AG10803 (cell line): ENCODE results near the gene SYCP2.

ENCODE experiments used
- DNase-seq: peaks from one replicate; pipeline ENCODE4 v3.0.0; 2010; ENCODE audit warnings: low read depth
- H3K4me3 ChIP-seq: 2 replicates; pipeline ENCODE4 v1.5.1; 2011; ENCODE audit warnings: mild to moderate bottlenecking, low read length, control low read depth
- TF ChIP-seq, protein P1 (sequence below): conservative IDR thresholded peaks from 2 replicates; pipeline ENCODE4 v1.5.1; 2011; ENCODE audit warnings: mild to moderate bottlenecking, low read length, control low read depth, inconsistent platforms

SYCP2 gene

DNA sequence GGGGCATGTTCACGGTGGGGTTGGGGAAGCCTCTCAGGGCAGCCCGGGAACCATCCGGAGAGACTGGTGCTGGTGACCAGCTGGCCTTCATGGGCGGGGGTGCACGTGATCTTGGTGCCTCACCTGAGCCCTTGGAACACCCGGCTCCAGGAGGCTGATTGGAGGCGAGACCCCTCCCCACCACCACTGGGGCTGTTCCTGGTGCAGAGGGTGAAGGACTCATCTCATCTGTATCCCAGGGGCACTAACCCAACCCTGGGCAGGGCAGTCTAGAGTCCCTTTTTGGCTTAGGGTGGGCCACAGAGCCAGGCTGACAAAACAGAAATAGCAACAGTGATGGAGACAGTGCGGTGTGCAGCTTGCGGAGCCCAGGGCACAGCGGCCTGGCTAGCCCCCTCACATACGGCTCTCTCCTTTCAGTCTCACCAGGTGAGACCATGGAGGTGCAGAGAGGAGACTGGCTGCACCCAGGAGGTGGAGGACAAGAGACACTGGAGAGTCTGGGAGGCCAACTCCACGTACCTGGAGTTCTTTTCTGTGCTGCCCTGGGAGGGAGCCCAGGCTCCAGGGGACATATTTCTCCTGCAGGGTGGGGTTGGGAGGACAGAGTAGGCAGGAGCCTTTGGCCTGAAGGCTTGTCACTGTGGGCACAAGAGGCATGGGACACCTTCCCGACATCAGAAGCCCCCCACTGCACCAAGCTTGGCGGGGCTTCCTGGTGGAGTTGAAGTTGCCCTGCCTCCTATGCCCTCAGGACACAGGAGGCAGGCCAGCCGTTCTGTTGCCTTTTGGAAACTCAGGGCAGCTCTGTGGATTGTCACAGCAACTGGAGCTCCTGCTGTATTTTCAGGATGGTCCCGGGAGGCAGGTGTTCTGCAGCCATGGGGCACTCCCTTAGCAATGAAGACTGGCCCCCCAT lies 106.0 kb downstream of the SYCP2 start:
- TF ChIP-seq, protein P1, sequence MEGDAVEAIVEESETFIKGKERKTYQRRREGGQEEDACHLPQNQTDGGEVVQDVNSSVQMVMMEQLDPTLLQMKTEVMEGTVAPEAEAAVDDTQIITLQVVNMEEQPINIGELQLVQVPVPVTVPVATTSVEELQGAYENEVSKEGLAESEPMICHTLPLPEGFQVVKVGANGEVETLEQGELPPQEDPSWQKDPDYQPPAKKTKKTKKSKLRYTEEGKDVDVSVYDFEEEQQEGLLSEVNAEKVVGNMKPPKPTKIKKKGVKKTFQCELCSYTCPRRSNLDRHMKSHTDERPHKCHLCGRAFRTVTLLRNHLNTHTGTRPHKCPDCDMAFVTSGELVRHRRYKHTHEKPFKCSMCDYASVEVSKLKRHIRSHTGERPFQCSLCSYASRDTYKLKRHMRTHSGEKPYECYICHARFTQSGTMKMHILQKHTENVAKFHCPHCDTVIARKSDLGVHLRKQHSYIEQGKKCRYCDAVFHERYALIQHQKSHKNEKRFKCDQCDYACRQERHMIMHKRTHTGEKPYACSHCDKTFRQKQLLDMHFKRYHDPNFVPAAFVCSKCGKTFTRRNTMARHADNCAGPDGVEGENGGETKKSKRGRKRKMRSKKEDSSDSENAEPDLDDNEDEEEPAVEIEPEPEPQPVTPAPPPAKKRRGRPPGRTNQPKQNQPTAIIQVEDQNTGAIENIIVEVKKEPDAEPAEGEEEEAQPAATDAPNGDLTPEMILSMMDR = no peak
- no peak overlapping the region for H3K4me3 ChIP-seq
- no peak for DNase-seq

DNA sequence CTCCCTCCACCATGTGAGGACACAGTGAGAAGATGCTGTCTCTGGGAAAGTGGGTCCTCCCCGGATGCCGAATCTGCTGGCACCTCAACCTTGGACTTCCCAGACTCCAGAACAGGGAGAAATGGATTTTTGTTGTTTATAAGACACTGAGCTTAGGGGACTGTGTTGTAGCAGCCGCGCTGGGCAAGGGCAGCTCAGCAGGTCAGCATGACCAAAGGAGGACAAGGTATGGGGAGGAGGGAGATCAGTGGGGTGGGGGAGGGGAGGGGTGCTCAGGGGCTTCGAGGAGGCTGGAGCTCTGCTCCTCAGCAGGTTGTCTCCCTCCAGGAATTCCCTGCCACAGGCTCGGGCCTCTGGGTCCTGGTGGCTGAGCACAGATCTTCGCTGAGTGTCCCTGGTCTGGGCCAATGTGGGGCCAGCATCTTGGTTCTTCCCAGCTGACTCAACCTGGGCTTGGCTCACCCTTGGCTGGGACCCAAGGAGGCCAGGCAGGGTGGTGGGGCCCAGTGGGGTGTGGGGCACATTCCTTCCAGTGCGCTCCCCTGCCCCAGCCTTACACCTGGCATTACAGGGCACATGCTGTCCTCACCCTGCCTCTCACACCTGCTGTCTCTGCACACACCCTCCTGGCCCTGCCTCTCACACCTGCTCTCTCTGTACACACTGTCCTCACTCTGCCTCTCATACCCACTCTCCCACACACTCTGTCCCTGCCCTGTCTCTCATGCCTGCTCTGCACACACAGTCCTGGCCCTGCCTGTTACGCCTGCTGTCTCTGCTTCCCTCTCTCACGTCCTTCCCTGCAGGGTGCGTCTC lies 107.3 kb downstream of the SYCP2 start:
- TF ChIP-seq, protein P1 = no peak

DNA sequence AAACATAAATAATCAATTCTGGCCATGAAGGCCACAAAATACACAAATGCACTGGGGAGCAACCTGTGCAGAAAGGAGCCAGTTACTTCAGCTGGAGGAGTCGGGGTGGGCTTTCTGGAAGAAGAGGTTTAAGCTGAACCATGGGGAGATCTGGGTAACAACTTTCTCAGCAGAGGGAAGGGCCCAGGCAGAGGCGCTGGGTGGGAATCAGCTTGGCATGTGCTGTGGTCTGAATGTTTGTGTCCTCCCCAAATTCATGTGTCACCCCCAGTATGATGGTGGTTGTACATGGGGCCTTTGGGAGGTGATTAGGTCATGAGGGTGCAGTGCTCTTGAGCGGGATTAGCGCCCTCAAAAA lies 107.9 kb downstream of the SYCP2 start:
- no peak for DNase-seq
- TF ChIP-seq, protein P1 = no peak
- no peak overlapping the region for H3K4me3 ChIP-seq

More for the DNA sequence above, 107.3 kb downstream of the SYCP2 start:
- no peak for DNase-seq
- no peak overlapping the region for H3K4me3 ChIP-seq

DNA sequence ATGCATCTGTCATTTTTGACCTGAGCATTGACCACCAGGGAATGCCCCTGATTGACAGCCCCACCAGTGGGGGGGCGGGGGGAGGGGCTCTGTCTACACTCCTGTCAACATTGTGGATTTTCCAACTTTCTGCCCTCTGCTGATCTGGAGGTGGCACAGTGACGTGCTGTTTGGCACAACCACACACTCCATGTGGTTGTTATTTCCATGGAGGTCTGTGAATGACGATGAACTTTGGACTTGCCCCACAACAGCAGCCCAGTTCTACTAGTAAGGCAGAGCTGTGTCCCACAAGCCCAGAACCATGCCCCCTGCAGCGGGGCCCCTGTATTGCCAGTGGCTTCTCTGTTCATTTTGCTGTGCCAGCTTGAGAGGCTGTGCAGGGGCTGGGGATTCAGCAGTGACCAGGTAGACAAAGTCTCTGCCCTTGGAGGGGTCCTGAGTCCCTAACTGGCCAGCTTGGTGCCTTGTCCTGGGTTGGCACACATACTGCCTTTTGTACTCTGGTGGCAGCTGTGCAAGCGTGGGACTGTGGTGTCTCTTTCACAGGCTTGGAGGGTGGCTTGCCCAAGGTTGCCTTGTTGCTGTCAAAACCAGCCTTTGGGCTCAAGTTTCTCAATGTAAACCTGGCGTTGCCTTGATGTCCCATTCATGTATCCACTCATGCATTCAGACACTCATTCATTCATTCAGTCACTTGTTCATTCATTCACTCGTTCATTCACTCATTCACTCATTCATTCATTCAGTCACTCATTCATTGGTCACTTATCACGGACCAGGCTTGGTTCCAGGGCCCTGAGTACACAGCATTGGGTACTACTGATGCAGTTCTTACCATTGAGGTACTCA lies 108.5 kb downstream of the SYCP2 start:
- no peak for DNase-seq
- no peak overlapping the region for H3K4me3 ChIP-seq
- TF ChIP-seq, protein P1 = no peak

DNA sequence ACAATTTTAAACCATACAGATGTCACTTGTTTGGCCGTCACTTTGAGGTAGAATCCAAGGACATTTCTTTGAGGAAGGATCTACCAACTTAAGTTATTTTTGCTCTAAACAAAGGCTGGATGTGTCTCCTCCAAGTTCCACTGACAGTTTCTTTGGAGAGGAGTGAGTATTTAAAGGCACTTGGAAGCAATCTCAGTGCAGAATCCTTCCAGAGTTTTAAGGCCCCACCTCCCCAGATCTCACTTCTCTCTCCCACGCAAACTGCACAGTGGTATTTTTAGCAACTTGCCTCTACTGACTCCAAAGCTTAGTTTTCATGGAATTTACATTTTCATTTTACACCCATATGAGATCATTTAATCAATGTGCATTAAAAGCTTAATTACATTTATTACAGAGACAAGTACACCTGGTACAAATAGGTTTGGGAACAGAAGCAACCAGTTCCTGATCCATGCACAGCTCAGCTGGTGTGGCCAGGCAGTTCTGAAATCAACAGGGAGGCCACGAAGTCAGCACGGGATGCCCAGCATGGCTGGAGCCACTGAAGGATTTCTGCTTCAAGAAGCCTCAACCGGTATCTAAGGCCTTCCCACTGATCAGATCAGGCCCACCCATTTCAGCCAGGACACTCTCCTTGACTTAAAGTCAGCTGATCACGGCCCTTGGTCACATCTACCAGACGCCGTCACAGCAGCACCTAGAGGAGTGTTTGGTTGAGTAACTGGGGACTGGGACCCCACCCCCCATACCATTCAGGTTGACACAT lies 109.8 kb downstream of the SYCP2 start:
- no peak for DNase-seq
- TF ChIP-seq, protein P1 = no peak

DNA sequence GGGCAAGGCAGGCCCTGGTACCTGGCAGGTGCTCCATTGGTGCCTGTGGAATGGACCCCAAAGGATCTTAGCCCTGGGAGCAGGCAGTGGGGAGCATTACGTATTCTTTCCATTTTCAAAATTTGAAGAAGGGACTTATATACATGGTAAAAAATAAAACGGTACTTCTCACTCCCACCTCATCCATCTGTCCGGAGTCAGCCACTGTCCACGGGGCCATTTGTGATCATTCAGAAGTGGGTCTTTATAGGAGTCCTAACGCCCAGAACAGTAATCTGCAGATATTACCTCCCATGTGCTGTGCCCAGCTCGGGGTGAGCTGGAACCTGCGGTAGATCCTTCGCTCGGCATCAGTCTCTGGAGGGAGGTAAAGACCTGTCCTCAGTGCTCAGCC lies 110.4 kb downstream of the SYCP2 start:
- TF ChIP-seq, protein P1 = no peak
- no peak overlapping the region for H3K4me3 ChIP-seq
- no peak for DNase-seq

More for the DNA sequence above, 109.8 kb downstream of the SYCP2 start:
- H3K4me3 ChIP-seq = no peak overlapping the region
